Thyroid gland (tissue), 4 donors: ENCODE data around the gene PAK4. TPM values are rescaled to one million over a fixed set of nuclear protein-coding genes. Genes with fewer than 3 reads are reported as not detected.

Source experiments
- DNase-seq, 2 donors: peaks; one replicate each; pipeline ENCODE4 v3.0.0-alpha.2; 2019
- H3K27ac ChIP-seq, 3 donors: fragments of 200-600 bp; sonication (generic); 1 replicate in 2 of 3; 2 replicates in 1 of 3; pipeline ENCODE4 v1.5.1; 2016 to 2019; ENCODE audit warnings: mild to moderate bottlenecking in 1 of 3, moderate library complexity in 1 of 3
- H3K27me3 ChIP-seq: fragments of 200-600 bp; sonication (generic); one replicate; pipeline ENCODE4 v1.5.1; 2019
- H3K36me3 ChIP-seq, 2 donors: fragments of 200-600 bp; sonication (generic); one replicate each; pipeline ENCODE4 v1.5.1; 2016 to 2019
- H3K4me1 ChIP-seq, 2 donors: fragments of 200-600 bp; sonication (generic); one replicate each; pipeline ENCODE4 v1.5.1; 2017 to 2019
- H3K4me3 ChIP-seq, 3 donors: fragments of 200-600 bp; sonication (generic); replicated peaks in 1 of 3; 1 replicate in 2 of 3; 2 replicates in 1 of 3; pipeline ENCODE4 v1.5.1; 2016; ENCODE audit warnings: mild to moderate bottlenecking in 1 of 3
- H3K9me3 ChIP-seq: fragments of 200-600 bp; sonication (generic); one replicate; pipeline ENCODE4 v1.5.1; 2017
- CTCF ChIP-seq, 6 experiments: fragments of 200-600 bp in 3 of 6; fragments of 450-650 bp in 3 of 6; sonication (generic) in 3 of 6; IDR thresholded peaks; one replicate each; pipeline ENCODE4 v1.5.1; 2016 to 2019; ENCODE audit warnings: antibody characterized with exemption in 6 of 6, mild to moderate bottlenecking in 2 of 6, inconsistent platforms in 1 of 6, moderate library complexity in 1 of 6
- POLR2A ChIP-seq, 2 donors: fragments of 450-650 bp; IDR thresholded peaks; one replicate each; pipeline ENCODE4 v1.6.1; 2017; ENCODE audit warnings: antibody characterized with exemption in 2 of 2, mild to moderate bottlenecking in 2 of 2, moderate library complexity in 1 of 2
- WGBS, 2 donors: methylation state at CpG; one replicate each; pipeline ENCODE4 v1.1.5; 2017; 5-methylcytosine and 5-hydroxymethylcytosine counted together
- intact Hi-C: fragments of 100-400 bp; cut with DNase I; formaldehyde crosslinking; loops from one replicate; pipeline ENCODE4 v1.15.1; 2023
- total RNA-seq, 4 donors: library from RNA; depleted of rRNA; stranded (reverse); fragments of >200 nt; gene quantifications; one replicate each; pipeline ENCODE4 v1.2.3, GENCODE V29; 2016

Gene PAK4
- total RNA-seq, 4 donors from 2014 or later = 12.4 to 24.9 (median 23.2) TPM

GRCh38 chr19:39130337-39131254 is 5.0 kb downstream of the PAK4 start:
- Histone ChIP-seq H3K9me3 (no peaks in the 10 kb centered on the region), H3K4me3 (no peak overlapping the region), H3K4me1 (peaks cover 72 to 88% of the 10 kb centered on the region in 2 donors), H3K27ac (peak overlapping the region; percentile 71 to 85 (median 73)), H3K36me3 (no peaks in the 10 kb centered on the region), H3K27me3 (no peaks in the 10 kb centered on the region)
- intact Hi-C loops = no loop called here
- WGBS, 2 donors = 77 to 81% methylated on average over 21 to 22 of the region's 22 CpGs
- DNase-seq = no peak
- no peak for TF ChIP-seq POLR2A (IDR thresholded peaks at IDR 0.05)
- TF ChIP-seq CTCF (IDR thresholded peaks at IDR 0.05) = no peak

GRCh38 chr19:39131255-39131755 is 5.7 kb downstream of the PAK4 start:
- Histone ChIP-seq H3K36me3 (no peaks in the 10 kb centered on the region), H3K27me3 (no peaks in the 10 kb centered on the region), H3K4me3 (no peak overlapping the region), H3K27ac (peak overlapping the region; percentile 71 to 85 (median 73)), H3K9me3 (no peaks in the 10 kb centered on the region), H3K4me1 (peaks cover 73 to 93% of the 10 kb centered on the region in 2 donors)
- DNase-seq = peak; percentile 84 to 86
- 19 to 23% methylated on average over 15 to 17 of the region's 18 CpGs for WGBS, 2 donors
- intact Hi-C loops = no loop called here
- TF ChIP-seq POLR2A (IDR thresholded peaks at IDR 0.05) = no peak
- no peak for TF ChIP-seq CTCF (IDR thresholded peaks at IDR 0.05)

GRCh38 chr19:39132344-39132969 is 6.9 kb downstream of the PAK4 start:
- Histone ChIP-seq H3K27me3 (no peaks in the 10 kb centered on the region), H3K27ac (peak overlapping the region in 2 of 3 donors; percentile 73 to 85), H3K9me3 (no peaks in the 10 kb centered on the region), H3K36me3 (no peaks in the 10 kb centered on the region), H3K4me1 (peaks cover 69 to 93% of the 10 kb centered on the region in 2 donors), H3K4me3 (no peak overlapping the region)
- TF ChIP-seq POLR2A (IDR thresholded peaks at IDR 0.05) (no peak), CTCF (IDR thresholded peaks at IDR 0.05) (no peak)
- WGBS, 2 donors = 70 to 79% methylated on average over 16 to 20 of the region's 20 CpGs
- no peak for DNase-seq
- intact Hi-C loops = no loop called here

GRCh38 chr19:39133431-39134270 is 8.1 kb downstream of the PAK4 start:
- Histone ChIP-seq H3K4me3 (no peak overlapping the region), H3K36me3 (no peaks in the 10 kb centered on the region), H3K9me3 (no peaks in the 10 kb centered on the region), H3K27me3 (no peaks in the 10 kb centered on the region), H3K27ac (peak overlapping the region; percentile 73 to 85 (median 83)), H3K4me1 (peaks cover 59 to 88% of the 10 kb centered on the region in 2 donors)
- DNase-seq = peak; percentile 80 to 84
- 26 to 48% methylated on average over 19 to 23 of the region's 23 CpGs for WGBS, 2 donors
- intact Hi-C loops = no loop called here
- TF ChIP-seq CTCF (IDR thresholded peaks at IDR 0.05) (no peak), POLR2A (IDR thresholded peaks at IDR 0.05) (no peak)
